PC-3 (cell line): Measurements from ENCODE around the gene PES1.

Experiments used
- CTCF ChIP-seq: fragments of 300-600 bp; sonication (generic); conservative IDR thresholded peaks from 2 replicates; pipeline ENCODE4 v1.5.1; 2017; ENCODE audit warnings: antibody characterized with exemption, low read depth, mild to moderate bottlenecking, low read length
- EZH2 ChIP-seq: fragments of 300-600 bp; sonication (generic); IDR thresholded peaks from one replicate; pipeline ENCODE4 v1.6.1; 2017; ENCODE audit warnings: antibody characterized with exemption, mild to moderate bottlenecking, low read length; ENCODE audit not compliant: unreplicated experiment

DNA sequence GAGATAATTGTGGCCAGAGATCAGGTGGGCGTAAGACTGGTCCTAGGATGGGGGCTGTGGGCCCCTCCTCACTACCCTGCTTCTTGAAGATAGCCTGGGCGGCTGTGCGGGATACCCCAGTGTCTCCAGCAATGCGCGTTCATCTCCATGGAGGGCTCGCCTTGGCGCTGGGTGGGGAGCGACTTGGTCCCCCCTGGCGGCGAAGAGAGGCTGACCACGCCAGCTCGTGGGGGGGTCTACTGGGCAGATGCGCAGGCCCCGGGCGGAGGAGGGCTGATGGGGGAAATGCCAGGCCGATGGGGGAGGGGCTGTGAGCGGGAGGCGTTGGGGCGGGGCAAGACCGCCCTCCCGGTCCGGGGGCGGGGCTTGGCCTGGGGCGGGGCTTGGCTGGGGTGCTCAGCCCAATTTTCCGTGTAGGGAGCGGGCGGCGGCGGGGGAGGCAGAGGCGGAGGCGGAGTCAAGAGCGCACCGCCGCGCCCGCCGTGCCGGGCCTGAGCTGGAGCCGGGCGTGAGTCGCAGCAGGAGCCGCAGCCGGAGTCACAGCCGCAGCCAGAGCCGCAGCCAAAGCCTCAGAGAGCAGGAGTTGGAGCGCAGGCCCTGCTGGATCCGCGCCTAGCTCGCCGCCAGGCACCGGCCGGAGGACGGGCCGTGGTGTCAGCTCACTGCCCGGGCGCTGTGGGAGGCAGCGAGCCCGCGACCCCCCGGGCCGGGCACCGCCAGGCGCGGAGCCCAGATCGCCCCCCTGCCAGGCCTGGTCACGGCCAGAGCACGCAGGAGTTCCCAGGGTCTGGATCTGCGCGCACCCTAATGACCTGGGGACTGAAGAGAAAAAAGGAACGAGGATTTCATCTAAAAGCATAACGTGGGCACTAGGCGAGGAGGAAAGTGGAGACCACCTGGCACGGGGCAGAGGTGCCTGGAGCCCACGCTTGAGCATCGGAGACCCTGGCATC is 43.8 kb upstream of the PES1 start, which contains the start of gene SLC35E4:
- no peak for TF ChIP-seq EZH2
- 0 out of 2 replicates have a peak, but pooled peaks have one; percentile 23 for TF ChIP-seq CTCF
